NCI-H2107 treated with DMSO at 0.1 percent for 48 hours (cell line): Measurements from ENCODE around the gene COX17.
A peak's percentile ranks its signal among the peaks of the same experiment; 100 is the strongest.

Experiments
- DNase-seq: peaks from one replicate; lab custom pipeline; 2025; ENCODE audit not compliant: unreplicated experiment; lab: John Stamatoyannopoulos, UW

Gene COX17

DNA sequence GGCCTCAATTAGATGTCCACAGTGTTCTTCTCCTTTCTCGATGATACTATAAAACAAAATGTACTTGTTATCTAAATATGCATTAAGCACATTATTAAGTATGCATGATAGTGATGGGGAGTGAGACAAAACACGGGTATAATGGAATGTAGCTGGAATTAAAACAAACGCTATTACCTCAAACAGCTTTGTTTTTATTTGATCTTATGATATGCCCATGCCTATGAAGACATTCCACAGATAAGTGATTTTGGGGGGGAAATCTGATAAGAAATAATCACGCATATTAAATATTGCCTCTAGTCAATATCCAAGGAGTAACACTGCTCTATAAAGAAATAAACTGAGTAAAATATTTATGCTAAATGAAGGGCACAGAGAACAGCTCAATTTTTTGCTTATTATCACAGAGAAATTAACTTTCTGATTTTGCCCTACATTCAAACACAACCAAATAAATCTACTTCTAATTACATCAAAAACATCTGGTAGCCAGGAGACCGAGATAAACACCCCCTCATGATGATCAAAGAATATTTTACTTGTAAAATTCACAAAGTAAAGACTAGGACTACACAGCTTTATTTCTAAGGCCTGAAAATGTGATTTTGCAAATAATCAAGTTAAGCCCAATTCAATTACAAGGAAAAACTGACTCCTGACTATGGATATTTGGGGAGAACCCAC, 1.9 kb downstream of the COX17 start:
- no peak for DNase-seq

- DNase-seq: no peak
These were observed 3.3 kb downstream of the COX17 start for GRCh38 chr3:119673875-119674274.

GRCh38 chr3:119672776-119673175, 4.4 kb downstream of the COX17 start:
- no peak for DNase-seq

GRCh38 chr3:119669906-119670570, 7.2 kb downstream of the COX17 start:
- no peak for DNase-seq

DNA sequence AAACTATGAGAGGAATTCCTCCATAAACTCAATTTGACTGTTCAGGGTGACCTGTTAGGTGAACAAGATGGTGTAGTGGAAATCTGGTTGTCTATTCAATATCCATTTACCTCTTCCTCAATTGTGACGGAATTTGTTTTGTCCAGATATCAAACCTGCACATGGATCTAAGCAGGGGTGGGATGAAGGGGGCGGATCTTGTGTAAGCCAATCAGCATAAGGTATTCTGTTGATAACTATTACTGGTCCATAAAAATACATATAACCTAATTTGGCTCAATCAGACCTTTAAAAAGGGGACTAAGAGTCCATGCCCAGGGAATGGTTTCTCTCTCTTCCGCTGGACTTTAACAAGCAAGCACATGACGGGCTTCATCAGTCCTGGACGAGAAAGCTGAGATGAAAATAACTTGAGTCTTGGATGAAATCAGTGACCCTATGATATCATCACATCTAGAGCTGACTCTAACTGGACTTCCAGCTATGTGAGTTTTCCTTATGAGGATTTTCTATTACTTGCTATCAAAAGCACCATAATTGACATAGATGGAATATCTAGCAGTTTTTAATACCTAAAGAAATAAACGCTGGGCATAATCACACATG, 11.1 kb downstream of the COX17 start:
- no peak for DNase-seq

DNA sequence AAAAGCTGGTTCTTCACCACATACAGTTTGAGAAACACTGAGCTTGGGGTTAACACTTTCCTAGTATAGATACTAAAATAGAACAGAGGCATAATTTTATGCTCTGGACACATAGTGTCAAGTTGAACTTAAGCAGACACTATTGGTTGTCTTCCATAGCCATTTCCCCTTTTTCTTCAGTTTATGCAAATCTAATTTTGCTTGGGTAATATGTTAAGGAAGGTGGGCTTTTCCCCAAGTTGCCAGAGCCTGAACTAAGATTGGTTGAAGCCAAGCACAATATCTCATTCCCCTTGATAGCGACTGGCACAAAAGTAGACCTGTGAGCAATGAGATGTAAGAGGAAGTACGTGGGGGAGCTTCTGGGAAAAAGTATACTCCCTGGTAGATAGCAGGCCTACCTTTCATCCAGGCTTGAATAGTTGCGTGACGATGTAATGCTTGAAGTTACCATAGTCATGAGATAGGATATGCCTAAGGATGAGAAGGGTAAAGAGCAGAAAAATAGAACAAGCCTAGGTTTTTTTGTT, 12.3 kb downstream of the COX17 start:
- DNase-seq: no peak

DNA sequence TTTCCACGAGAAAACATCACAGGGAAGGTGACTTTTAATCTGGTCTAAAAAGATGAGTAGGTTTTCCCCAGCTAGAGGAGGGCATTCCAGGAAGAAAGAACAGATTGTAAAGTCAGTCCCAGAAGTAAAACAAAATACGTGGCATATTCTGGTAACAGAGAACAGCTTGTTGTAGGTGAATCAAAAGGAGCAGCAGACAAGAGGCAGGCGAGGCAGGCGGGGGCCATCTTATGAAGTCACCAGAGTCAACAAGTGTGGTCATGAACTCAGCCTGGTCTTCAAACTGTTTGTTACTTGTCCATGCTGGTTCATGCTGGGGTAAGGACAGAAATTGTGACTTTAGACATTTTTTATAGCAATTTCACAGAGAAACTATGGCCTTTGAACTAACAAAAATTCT, 12.8 kb downstream of the COX17 start:
- DNase-seq: no peak

DNA sequence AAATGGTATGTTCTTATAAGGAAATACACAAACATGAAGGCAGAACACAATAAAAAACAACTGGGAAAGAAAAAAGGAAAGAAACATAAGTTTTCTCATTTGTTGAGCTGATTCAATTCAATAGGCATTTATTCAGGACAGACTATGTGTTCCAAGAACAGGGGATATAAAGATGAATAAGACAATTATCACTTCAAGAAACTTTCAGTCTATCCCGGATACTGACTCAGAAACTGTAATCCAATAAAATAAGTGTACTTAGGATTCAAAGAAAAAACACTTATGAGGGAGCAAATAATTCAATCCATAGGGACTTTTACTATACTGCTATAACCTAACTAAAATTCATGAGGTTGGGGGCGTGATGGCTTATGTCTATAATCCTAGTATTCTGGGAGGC, 13.3 kb downstream of the COX17 start:
- no peak for DNase-seq

DNA sequence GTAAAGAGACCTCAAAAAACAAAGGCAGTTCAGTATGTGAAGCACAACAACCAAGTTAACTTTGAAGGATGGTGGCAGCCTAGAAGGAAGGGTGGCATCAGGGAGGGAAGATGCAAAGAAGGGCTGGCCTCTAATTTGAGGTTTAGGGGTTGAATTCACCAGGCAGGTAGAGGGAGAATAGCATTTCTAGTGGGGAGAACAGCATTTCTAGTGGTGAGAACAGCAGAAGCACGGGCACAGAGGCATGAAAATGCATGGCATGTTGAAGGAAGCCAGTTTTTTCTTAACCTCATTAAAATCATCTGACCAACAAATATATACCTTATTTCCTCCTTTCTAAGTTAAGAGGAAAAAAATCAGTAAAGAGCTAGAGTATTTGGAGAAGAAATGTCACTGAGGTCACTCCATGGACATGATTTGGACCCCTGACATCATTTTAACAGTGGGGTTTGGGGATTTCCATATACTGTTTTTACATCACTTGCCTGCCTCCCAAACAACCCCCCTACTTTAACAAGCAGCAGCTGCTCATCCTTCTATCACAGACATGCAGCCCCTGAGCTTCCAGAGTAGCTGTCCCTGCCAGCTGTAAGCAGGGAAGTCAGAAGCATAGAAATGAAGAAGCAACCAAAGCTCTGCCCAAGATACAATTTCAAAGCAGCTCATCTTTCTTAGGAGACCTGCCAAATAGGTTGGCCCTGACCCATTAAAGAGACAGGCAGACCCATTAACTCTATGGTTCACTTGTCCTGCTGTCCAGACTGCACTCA, 14.4 kb downstream of the COX17 start:
- DNase-seq: no peak

GRCh38 chr3:119660474-119661440, 16.4 kb downstream of the COX17 start, which contains the start of gene POPDC2:
Gene POPDC2 (minus strand): TSS chr3:119660589. CDS start chr3:119660423, 166 bp downstream.
- DNase-seq: no peak

GRCh38 chr3:119659606-119660291, 17.5 kb downstream of the COX17 start:
- DNase-seq: no peak

DNA sequence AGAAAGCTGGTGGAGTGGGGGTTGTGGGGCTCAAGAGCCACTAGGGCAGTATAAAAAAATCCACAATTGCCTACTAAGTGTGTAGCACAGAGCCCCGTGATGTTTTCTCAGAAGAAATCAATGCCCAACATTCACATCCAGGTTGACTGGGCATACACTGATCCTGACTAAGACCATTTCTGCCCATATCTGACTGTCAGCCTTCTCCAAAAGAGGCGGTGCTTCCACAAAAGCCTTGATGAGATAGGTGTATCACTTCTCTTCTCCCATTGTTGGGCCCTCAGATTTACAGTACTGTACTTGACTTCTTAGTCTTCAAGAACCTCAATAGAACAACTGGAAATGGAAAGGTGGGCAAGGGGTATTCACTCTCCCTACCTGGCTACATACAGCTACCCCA, 18.2 kb downstream of the COX17 start:
- DNase-seq: no peak

DNA sequence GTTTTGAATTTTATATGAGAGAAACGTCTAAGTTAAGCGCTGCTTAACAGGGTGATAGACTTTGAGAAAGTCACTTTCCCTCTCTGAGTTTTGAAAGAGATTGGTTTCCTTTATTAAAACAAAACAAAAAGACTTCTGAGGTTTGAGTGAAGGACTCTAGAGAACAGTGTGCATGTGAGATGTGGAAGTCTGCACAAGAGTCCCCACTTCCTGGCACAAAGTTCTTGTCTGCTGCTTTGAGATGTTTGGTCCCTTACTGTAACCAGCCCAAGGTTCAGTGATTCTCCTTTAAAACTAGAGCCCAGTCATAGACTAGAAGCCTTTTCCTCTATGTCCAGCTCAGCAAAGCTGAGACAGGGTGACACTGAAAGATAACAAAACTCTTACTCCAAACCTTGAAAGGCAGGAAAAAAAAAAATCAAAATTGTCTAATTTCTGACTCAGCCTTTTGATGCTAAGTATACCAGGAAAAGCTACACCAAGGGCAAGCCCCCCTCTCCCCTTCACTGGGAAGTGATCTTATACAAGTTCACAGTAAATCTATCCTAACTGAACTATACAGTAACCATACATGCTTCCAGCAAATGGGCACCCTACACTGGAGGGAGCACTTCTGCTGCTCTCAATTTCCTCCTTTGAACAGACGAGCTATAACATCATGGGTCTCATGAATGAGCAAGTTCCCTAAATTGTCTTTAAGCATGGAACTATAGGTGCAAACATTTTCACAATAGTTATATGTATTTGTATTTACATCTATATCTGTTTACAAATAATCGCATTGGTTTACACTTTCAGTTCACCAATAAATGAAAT, 19.1 kb downstream of the COX17 start:
- DNase-seq: no peak

- DNase-seq: no peak
These were observed 23.3 kb downstream of the COX17 start for GRCh38 chr3:119653876-119654275.

- DNase-seq: no peak
These were observed 24.7 kb downstream of the COX17 start for GRCh38 chr3:119652306-119653033.

DNA sequence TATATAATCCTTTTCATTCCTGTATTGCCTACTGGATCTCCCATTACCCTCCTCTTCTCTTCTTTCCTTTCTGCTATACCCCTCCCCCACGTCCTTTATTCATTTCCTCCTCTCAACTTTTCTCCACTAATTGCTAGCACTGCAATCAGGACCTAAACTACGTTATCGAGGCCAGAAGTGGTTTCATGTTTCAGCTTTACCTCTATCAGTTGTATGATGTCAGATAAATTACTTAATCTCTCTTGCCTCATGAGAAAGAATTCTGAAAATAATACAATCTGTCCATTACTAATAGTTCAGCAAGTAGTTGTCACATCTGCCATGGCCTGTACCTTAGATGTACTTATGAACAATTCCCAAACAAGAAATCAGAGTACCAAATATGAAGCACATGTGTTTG, 27.4 kb downstream of the COX17 start:
- peak; percentile 39 for DNase-seq

DNA sequence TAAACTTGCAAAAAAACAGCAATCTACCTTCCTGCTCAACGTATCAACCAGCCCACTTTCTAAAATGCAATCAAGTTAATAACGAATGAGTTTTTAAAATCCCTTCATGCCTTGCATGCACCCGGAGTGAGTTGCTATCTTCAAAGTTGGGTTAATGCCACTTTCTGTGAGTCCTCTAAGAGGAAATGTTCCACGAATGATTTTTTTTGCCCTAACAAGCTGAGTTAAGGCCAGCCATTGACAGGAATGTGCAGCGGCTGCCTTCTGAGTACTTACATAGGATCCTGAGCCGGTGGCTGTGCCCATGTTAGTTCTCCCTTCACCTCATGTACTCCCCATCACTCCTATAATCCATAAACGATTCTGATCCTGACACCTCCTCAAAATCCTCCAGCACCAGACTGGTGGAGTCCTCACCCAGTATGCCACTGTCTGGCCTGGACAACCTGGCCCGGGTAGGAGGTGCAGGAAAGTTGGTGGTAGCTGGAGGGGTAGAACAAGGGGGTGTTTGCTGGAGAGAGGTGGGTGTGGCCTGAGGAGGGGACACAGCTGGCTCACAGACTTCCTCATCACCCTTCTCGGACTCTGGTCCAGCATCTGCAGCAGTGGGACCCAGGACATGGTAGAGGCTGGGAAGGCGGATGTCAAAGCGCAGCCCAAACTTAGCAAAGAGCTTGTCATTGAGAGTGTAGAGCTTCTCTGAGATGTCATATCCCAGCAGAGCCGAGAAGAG, 29.2 kb downstream of the COX17 start:
- DNase-seq: no peak
